Neural progenitor cell (in vitro differentiated cells): ENCODE measurements around the gene ZNF592. TPM values are rescaled to one million over a fixed set of nuclear protein-coding genes. Genes with fewer than 3 reads are reported as not detected.

Source experiments
- DNase-seq: peaks from one replicate; pipeline ENCODE4 v3.0.0-alpha.2; 2016; ENCODE audit warnings: low spot score
- H2AFZ ChIP-seq: fragments of 200-600 bp; sonication (generic); replicated peaks from 2 replicates; pipeline ENCODE4 v1.6.1; 2016; ENCODE audit warnings: antibody characterized with exemption
- H3F3A ChIP-seq: fragments of 200-600 bp; sonication (generic); 2 replicates; pipeline ENCODE4 v1.6.1; 2016; ENCODE audit warnings: antibody characterized with exemption, low read depth
- H3K27ac ChIP-seq: fragments of 200-600 bp; sonication (generic); 2 replicates; pipeline ENCODE4 v1.5.1; 2016; ENCODE audit warnings: mild to moderate bottlenecking
- H3K27me3 ChIP-seq: fragments of 200-600 bp; sonication (generic); 2 replicates; pipeline ENCODE4 v1.6.1; 2016; ENCODE audit warnings: mild to moderate bottlenecking, moderate library complexity
- H3K36me3 ChIP-seq: fragments of 200-600 bp; sonication (generic); 2 replicates; pipeline ENCODE4 v1.5.1; 2016
- H3K4me1 ChIP-seq: fragments of 200-600 bp; sonication (generic); 2 replicates; pipeline ENCODE4 v1.6.1; 2016; ENCODE audit warnings: mixed run types
- H3K4me2 ChIP-seq: fragments of 200-600 bp; sonication (generic); 2 replicates; pipeline ENCODE4 v1.6.1; 2016
- H3K4me3 ChIP-seq: fragments of 200-600 bp; sonication (generic); 2 replicates; pipeline ENCODE4 v1.5.1; 2016
- H3K79me2 ChIP-seq: fragments of 200-600 bp; sonication (generic); 2 replicates; pipeline ENCODE4 v1.6.1; 2016; ENCODE audit warnings: low read depth
- H3K9ac ChIP-seq: fragments of 200-600 bp; sonication (generic); 2 replicates; pipeline ENCODE4 v1.6.1; 2016
- H3K9me3 ChIP-seq: fragments of 200-600 bp; sonication (generic); 2 replicates; pipeline ENCODE4 v1.5.1; 2016; ENCODE audit warnings: low read depth
- H4K20me1 ChIP-seq: fragments of 200-600 bp; sonication (generic); 2 replicates; pipeline ENCODE4 v1.6.1; 2016; ENCODE audit warnings: low read depth
- H3K27ac Mint-ChIP-seq: 3 replicates; pipeline ENCODE4 v1.8.0; 2021; ENCODE audit warnings: mixed read lengths
- H3K27me3 Mint-ChIP-seq: 2 replicates; pipeline ENCODE4 v1.8.0; 2022; ENCODE audit warnings: low read depth, mild to moderate bottlenecking, inconsistent platforms, moderate library complexity, mixed read lengths; ENCODE audit not compliant: insufficient read depth
- H3K36me3 Mint-ChIP-seq: 3 replicates; pipeline ENCODE4 v1.8.0; 2021; ENCODE audit warnings: mixed read lengths
- H3K4me1 Mint-ChIP-seq: 3 replicates; pipeline ENCODE4 v1.8.0; 2021; ENCODE audit warnings: mixed read lengths
- H3K4me3 Mint-ChIP-seq: 3 replicates; pipeline ENCODE4 v1.8.0; 2021; ENCODE audit warnings: mild to moderate bottlenecking, moderate library complexity, mixed read lengths
- H3K9me3 Mint-ChIP-seq: 3 replicates; pipeline ENCODE4 v1.8.0; 2020; ENCODE audit warnings: mixed read lengths
- EZH2 ChIP-seq: fragments of 200-600 bp; sonication (generic); IDR thresholded peaks from 2 replicates; pipeline ENCODE4 v1.6.1; 2017; ENCODE audit warnings: antibody characterized with exemption, mild to moderate bottlenecking, moderate library complexity
- EZH2phosphoT487 ChIP-seq: fragments of 200-600 bp; sonication (generic); IDR thresholded peaks from 2 replicates; pipeline ENCODE4 v1.6.1; 2017; ENCODE audit warnings: antibody characterized with exemption
- total RNA-seq: library from RNA; depleted of rRNA; stranded (reverse); fragments of >200 nt; gene quantifications from 2 replicates; pipeline ENCODE4 v1.2.3, GENCODE V29; 2015; ENCODE audit warnings: low replicate concordance
- TF ChIP-seq, protein P1 (sequence below): fragments of 200-600 bp; sonication (generic); IDR thresholded peaks from 2 replicates; pipeline ENCODE4 v1.5.1; 2017; ENCODE audit warnings: antibody characterized with exemption, mild to moderate bottlenecking

ZNF592 gene
- total RNA-seq, 1 donor from 2014 or later = 5.8 TPM

GRCh38 chr15:84807228-84807627 lies 58.8 kb downstream of the ZNF592 start:
- H3K27ac Mint-ChIP-seq = no peak overlapping the region
- H3K4me3 Mint-ChIP-seq = no peak overlapping the region

GRCh38 chr15:84810073-84810840 lies 61.9 kb downstream of the ZNF592 start:
- Histone ChIP-seq H2AFZ (no peak overlapping the region), H3F3A (no peaks in the 10 kb centered on the region), H3K27me3 (no peaks in the 10 kb centered on the region), H4K20me1 (no peaks in the 10 kb centered on the region), H3K36me3 (no peaks in the 10 kb centered on the region), H3K27ac (no peak overlapping the region), H3K9me3 (no peaks in the 10 kb centered on the region), H3K4me2 (no peak overlapping the region), H3K4me3 (no peak overlapping the region), H3K9ac (no peak overlapping the region), H3K4me1 (peaks cover 12% of the 10 kb centered on the region), H3K79me2 (no peaks in the 10 kb centered on the region)
- H3K27me3 Mint-ChIP-seq = peaks cover 11% of the 10 kb centered on the region
- no peak overlapping the region for H3K27ac Mint-ChIP-seq
- H3K36me3 Mint-ChIP-seq = peaks cover 8% of the 10 kb centered on the region
- H3K9me3 Mint-ChIP-seq = no peaks in the 10 kb centered on the region
- no peak overlapping the region for H3K4me3 Mint-ChIP-seq
- TF ChIP-seq EZH2 (no peak), EZH2phosphoT487 (no peak)
- TF ChIP-seq, protein P1, sequence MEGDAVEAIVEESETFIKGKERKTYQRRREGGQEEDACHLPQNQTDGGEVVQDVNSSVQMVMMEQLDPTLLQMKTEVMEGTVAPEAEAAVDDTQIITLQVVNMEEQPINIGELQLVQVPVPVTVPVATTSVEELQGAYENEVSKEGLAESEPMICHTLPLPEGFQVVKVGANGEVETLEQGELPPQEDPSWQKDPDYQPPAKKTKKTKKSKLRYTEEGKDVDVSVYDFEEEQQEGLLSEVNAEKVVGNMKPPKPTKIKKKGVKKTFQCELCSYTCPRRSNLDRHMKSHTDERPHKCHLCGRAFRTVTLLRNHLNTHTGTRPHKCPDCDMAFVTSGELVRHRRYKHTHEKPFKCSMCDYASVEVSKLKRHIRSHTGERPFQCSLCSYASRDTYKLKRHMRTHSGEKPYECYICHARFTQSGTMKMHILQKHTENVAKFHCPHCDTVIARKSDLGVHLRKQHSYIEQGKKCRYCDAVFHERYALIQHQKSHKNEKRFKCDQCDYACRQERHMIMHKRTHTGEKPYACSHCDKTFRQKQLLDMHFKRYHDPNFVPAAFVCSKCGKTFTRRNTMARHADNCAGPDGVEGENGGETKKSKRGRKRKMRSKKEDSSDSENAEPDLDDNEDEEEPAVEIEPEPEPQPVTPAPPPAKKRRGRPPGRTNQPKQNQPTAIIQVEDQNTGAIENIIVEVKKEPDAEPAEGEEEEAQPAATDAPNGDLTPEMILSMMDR = no peak
- peak; percentile 31 for DNase-seq
- H3K4me1 Mint-ChIP-seq = peaks cover 13% of the 10 kb centered on the region

More at GRCh38 chr15:84807228-84807627, 58.8 kb downstream of the ZNF592 start:
- Histone ChIP-seq H3K9ac (no peak overlapping the region), H3K4me2 (no peak overlapping the region), H3K36me3 (no peaks in the 10 kb centered on the region), H3K27ac (no peak overlapping the region), H2AFZ (no peak overlapping the region), H3K4me3 (no peak overlapping the region), H3K79me2 (no peaks in the 10 kb centered on the region), H4K20me1 (no peaks in the 10 kb centered on the region), H3F3A (no peaks in the 10 kb centered on the region), H3K4me1 (peaks cover 12% of the 10 kb centered on the region), H3K9me3 (no peaks in the 10 kb centered on the region), H3K27me3 (no peaks in the 10 kb centered on the region)
- no peak for DNase-seq
- TF ChIP-seq EZH2phosphoT487 = no peak
- TF ChIP-seq, protein P1 = no peak
- TF ChIP-seq EZH2 = no peak
- Mint-ChIP-seq H3K4me1 (peaks cover 13% of the 10 kb centered on the region), H3K36me3 (peaks cover 15% of the 10 kb centered on the region), H3K27me3 (peaks cover 7% of the 10 kb centered on the region), H3K9me3 (no peaks in the 10 kb centered on the region)

- Histone ChIP-seq H3K27me3 (no peaks in the 10 kb centered on the region), H3K36me3 (no peaks in the 10 kb centered on the region), H3K9ac (no peak overlapping the region), H3K79me2 (no peaks in the 10 kb centered on the region), H3K4me3 (no peak overlapping the region), H3K27ac (no peak overlapping the region), H4K20me1 (no peaks in the 10 kb centered on the region), H3K9me3 (no peaks in the 10 kb centered on the region), H2AFZ (no peak overlapping the region), H3F3A (no peaks in the 10 kb centered on the region), H3K4me2 (no peak overlapping the region), H3K4me1 (peaks cover 12% of the 10 kb centered on the region)
- Mint-ChIP-seq H3K4me3 (no peak overlapping the region), H3K27me3 (peaks cover 13% of the 10 kb centered on the region), H3K9me3 (no peaks in the 10 kb centered on the region), H3K36me3 (peaks cover 6% of the 10 kb centered on the region), H3K27ac (no peak overlapping the region), H3K4me1 (peaks cover 13% of the 10 kb centered on the region)
- no peak for TF ChIP-seq EZH2phosphoT487
- no peak for DNase-seq
Measured at GRCh38 chr15:84811151-84811550, 62.8 kb downstream of the ZNF592 start.

DNA sequence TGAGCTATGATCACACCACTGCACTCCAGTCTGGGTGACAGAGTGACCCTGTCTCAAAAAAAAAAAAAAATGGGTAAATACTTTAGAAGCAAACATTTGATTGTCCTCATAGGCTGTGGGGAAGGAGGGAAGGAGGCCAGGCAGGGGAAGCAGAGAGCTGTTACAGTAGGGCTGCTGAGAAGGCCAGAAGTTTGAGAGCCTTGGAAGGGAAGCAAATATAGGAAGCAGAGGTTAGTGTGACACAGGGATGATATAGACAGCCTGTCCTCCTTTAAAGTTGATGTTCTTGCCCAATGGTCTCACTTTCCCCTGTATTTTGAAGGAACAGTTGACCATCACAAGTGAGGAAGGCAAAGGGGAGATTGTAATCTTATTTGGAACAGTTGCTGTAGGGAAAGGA lies 63.4 kb downstream of the ZNF592 start:
- Mint-ChIP-seq H3K36me3 (peaks cover 6% of the 10 kb centered on the region), H3K27me3 (peaks cover 15% of the 10 kb centered on the region), H3K9me3 (peaks cover 2% of the 10 kb centered on the region), H3K4me1 (peaks cover 15% of the 10 kb centered on the region), H3K27ac (no peak overlapping the region), H3K4me3 (no peak overlapping the region)
- Histone ChIP-seq H3K36me3 (no peaks in the 10 kb centered on the region), H3K27me3 (no peaks in the 10 kb centered on the region), H3K9me3 (no peaks in the 10 kb centered on the region), H3F3A (peaks cover 4% of the 10 kb centered on the region), H3K79me2 (no peaks in the 10 kb centered on the region), H3K27ac (no peak overlapping the region), H3K4me2 (no peak overlapping the region), H4K20me1 (no peaks in the 10 kb centered on the region), H2AFZ (no peak overlapping the region), H3K9ac (no peak overlapping the region), H3K4me1 (peaks cover 12% of the 10 kb centered on the region), H3K4me3 (no peak overlapping the region)
- no peak for DNase-seq
- no peak for TF ChIP-seq EZH2
- TF ChIP-seq, protein P1 = no peak
- no peak for TF ChIP-seq EZH2phosphoT487
